ENCODE data around the gene TTC14. TPM values are rescaled to one million over a fixed set of nuclear protein-coding genes. Genes with fewer than 3 reads are reported as not detected.

The TTC14 gene
- total and polyA plus RNA-seq, 2 donors = 18.0 to 71.3 TPM

Small RNA genes within 50 kb of the gene (small RNA-seq; reads per million reads assigned to genes)
- not detected for gene AC068298.1
- not detected for gene RNU6-486P

Other genes with a start within 250 kb of the TTC14 start
- gene CCDC39, start 77.3 kb downstream of the TTC14 start, total RNA-seq = not detected
- gene CCDC39, start 77.3 kb downstream of the TTC14 start, polyA plus RNA-seq = 0.14 TPM